Stimulated activated CD8-positive, alpha-beta memory T cell treated with anti-CD3 and anti-CD28 coated beads, Interleukin-15, amount 100 ng/mL, for 48 hours (primary cell): ENCODE measurements around the gene IRF7.
"Not testable (repeated sequence)": the region's sequence is repeated elsewhere in the genome, so short reads cannot be mapped to it uniquely, and the experiment has no call there.

Experiments used
- DNase-seq, 2 donors: peaks; one replicate each; pipeline ENCODE4 v3.0.0-alpha.2; 2020; ENCODE audit warnings: low read depth in 2 of 2

IRF7 gene

GRCh38 chr11:615504-616319 is at the start of gene IRF7:
TSS of gene IRF7 (minus strand) at chr11:615950. CDS start at chr11:615364, 586 bp downstream.
- DNase-seq: peak; percentile 76 to 82

DNA sequence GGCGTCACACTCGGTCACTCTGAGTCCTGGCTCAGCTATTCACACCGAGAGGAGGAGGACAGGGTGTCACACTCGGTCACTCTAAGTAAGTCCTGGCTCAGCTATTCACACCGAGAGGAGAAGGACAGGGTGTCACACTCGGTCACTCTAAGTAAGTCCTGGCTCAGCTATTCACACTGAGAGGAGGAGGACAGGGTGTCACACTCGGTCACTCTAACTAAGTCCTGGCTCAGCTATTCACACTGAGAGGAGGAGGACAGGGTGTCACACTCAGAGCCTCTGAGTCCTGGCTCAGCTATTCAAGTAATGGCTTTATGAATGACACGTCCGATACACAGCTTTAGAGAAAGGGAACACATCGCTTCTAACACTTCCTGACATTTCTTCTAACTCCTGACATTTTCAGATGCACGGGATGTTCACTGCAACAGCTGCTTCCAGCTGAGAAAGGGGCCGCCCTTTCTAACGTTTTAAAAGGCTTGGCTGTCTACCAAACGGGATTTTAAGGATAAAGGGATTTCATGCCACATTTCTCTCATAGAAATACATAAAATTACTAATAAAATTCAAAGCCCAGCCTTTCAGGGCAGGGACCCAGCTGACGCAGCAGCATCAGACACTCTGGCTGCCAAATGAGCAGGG is 49.4 kb upstream of the IRF7 start:
- no peak for DNase-seq

DNA sequence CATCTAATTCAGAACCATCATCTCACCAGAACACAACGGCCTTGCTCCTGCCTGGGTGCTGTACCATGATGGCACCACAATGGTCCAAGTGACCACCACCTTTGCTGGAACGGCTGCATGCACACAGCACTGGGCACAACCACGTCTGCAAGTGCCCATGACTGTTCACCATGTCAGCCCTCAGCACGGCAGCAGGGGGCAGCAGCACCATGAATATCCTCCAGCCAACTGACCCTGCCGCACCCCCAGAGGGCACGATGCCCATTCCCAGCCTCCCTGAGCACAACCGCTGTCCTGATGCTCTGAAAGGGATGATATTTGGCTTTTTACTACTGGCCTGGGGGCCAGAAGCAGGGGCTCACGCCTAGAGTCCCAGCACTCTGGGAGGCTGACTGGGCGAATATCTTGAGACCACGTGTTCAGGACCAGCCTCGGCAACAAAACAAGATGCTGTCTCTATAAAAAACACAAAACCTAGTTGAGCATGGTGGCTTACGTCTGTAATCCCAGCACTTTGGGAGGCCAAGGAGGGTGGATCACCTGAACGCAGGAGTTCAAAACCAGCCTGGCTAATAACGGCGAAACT is 47.0 kb upstream of the IRF7 start:
- no peak for DNase-seq

DNA sequence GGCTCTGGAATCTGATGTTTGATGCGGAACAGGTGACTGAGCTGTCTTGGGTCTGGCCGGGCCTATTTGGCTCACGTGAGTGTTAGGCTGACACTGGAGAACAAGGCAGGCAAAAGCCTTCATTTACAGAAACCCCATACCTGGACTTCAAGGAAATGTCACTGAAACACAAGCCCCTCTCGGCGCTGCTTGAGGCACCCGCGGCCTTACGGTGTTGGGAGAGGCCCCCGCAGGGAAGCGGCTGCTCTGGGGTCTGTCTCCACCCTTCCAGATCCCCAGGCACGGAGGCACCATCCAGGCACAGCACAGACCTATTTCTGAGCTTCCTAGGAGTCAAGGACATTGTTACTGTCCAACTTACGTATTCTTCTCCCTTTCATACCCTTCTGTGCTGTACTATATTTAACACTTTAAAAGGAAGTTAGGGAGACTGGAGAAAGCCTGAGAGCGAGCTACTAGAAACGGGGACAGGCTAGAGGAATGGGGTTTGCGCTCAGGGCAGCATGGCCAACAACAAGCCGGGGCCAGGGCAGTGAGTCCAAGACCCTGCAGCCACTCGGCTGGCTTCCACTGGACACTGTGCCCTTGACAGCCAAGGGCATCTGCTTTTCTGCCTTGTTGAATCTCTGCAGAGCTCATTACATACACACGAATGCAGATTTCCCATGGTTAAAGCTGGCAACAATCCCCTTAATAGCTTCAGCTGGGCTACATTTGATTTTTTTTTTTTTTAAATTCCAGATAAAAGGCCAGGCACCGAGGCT is 45.1 kb upstream of the IRF7 start:
- no peak for DNase-seq

DNA sequence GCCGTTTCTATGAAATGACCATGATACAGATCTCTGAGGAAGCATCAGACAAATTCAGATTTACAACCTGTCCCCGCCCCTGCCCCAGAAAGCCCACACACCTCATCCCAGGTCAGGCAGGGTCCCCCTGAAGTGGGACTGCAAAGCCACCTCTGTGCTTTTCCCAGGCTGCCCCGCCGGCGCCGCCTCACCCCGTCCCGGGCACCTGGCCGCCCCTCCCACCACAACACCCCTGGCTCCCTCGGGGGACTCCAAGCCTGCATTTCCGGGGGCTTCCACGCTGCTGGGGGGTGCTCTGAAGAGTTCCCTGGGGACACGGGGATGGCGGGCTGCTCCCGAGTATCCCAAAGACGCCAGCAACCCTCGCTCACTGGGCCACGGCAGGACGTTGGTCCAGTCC is 44.5 kb upstream of the IRF7 start:
- no peak for DNase-seq

DNA sequence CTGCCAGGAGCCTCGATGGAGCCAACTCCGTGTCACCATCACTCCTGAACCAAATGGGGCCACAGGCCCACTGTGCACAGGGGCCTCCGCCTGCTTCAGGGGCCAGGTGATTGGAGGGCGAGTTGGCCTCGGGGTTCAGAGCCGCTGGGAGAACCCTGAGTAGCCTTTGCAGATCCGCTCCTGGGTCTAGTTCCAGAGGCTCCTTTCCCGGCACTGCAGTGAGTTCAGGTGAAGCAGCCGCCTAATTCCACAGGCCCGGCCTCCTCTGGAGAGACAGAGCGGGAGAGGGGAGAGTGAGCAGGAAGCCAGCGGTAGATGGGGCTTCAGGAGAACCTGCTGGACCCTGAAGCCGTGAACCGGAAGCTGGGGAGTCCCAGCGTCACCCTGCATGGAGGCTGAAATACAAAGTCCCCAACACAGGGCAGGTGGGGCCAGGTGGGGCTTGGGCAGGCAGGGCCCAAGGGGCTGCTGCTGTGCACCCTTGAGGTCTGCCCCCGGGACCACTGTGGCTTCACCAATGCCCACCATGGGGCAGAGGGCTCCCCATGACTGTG is 43.9 kb upstream of the IRF7 start:
- no peak for DNase-seq

DNA sequence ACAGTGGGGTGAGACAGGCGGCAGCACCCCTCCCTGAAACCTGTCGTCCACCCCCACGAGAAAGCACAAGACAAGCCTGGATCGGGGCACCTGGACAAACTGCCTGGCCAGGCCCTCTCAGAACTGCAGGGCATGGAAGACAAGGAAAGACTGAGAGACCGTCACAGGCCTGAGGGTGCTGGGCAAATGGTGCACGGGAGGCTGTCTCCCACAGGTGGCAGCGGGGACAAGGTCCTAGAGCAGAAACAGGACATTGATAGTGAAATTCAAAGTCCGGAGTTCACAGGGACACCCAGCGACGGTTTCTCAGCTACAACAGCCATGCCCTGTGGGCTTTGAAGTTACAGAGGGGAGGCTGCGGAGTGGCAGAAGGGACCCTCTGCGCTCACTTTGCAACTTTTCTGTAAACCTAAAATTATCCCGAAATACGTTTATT is 42.0 kb upstream of the IRF7 start:
- DNase-seq: no peak

- no peak for DNase-seq
Measured at GRCh38 chr11:656866-657265, 41.1 kb upstream of the IRF7 start.

DNA sequence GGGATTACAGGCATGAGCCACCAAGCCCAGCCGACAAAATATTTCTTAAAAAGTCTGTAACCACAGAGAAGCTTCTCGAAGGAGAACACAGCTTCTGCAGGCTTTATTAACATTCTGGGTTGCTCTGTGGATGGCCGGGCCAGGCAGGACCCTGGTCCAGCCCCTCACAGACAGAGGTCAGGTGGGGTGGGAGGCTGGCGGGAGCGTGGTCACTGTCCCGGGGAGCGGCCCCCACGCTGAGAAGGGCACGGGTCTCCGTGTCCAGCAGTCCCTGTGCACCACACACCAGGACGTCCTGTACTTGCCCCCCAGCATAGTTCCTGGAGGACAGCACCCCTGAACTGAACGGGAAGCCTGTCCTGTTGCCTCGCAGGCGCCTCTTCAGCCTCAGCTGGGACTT is 40.7 kb upstream of the IRF7 start:
- DNase-seq: no peak

GRCh38 chr11:655036-655726 is 39.4 kb upstream of the IRF7 start:
- no peak for DNase-seq

- DNase-seq: not testable (repeated sequence)
Measured at GRCh38 chr11:654444-654843, 38.7 kb upstream of the IRF7 start.

DNA sequence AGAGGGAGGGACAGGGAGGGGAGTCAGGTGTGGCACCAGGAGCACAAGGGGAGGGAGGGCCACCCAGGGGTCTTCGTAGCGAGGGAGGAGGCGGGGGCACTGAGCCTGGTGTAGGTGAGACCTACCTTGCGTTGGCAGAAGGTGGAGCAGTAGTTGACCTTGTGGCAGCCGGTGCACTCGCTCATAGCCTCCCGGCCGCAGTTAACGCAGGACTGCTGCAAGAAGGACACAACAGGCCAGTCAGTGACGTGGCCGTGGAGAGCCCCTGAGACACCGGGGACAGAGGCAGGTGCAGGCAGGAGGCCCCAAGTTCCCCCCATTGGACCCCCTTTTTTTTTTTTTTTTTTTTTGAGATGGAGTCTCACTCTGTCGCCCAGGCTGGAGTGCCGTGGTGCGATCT is 38.1 kb upstream of the IRF7 start:
- DNase-seq: no peak

DNA sequence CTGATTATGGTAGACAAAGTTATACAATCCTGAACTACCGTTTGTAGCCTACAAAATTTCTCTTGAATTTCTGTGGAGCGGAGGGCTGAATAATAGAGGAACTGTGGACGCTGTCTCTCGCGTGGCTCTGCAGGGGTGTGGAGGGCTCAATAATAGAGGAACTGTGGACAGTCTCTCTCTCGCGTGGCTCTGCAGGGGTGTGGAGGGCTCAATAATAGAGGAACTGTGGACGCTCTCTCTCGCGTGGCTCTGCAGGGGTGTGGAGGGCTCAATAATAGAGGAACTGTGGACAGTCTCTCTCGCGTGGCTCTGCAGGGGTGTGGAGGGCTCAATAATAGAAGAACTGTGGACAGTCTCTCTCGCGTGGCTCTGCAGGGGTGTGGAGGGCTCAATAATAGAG is 37.4 kb upstream of the IRF7 start:
- DNase-seq: not testable (repeated sequence)

DNA sequence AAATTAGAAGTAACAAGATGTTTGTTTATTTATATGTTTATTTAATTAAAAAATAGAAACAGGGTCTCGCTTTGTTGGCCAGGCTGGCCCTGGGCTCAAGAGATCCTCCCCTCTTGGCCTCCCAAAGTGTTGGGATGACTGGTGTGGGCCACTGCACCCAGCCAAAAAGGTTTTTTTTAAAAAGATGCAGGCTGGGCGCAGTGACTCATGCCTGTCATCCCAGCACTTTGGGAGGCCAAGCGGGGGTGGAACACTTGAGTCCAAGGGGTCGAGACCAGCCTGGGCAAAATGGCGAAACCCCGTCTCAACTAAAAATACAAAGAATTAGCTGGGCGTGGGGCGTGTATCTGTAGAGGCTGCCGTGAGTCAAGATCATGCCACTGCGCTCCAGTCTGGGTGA is 34.7 kb upstream of the IRF7 start:
- DNase-seq: no peak

- not testable (repeated sequence) for DNase-seq
Measured at GRCh38 chr11:647672-648158, 32.0 kb upstream of the IRF7 start.

DNA sequence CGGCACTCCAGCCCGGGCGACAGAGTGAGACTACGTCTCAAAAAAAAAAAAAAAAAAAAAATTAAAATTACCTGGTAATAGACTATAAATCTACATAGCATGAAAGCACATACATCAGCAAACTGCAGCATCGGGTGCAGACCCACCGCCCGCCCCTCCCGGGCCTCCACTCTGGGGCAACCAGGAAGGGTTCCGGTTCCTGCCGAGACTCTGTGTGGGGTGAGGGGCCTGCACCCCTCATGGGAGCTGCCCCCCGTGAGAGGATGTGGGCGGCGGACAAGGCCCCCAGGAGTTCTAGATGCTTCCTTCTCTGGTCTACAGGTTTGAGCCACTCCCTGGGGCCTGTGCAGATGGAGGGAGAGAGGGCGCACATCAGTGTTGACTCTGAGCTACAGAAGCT is 30.5 kb upstream of the IRF7 start:
- no peak for DNase-seq

GRCh38 chr11:645536-645935 is 29.8 kb upstream of the IRF7 start:
- no peak for DNase-seq

GRCh38 chr11:643849-644738 is 28.3 kb upstream of the IRF7 start:
- DNase-seq: no peak

DNA sequence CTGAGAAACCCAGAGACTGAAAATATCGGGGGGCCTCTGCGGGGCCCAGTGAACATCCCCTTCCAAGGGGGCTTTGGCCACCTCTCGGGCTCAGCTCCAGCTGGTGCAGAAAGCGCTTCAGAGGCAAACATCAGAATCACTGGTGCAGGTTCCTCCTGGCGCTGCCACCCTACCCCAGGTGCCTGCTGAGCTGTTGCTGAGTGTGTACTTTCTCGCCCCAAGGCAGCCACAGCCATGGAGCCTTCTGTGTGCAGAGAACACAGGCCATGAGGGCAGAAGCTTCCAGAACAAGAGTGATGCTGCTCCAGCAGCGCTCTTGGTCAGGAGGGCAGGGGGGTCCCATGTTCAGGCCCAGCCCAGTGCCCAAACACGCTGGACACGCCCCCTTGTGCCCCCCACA is 27.6 kb upstream of the IRF7 start:
- no peak for DNase-seq

DNA sequence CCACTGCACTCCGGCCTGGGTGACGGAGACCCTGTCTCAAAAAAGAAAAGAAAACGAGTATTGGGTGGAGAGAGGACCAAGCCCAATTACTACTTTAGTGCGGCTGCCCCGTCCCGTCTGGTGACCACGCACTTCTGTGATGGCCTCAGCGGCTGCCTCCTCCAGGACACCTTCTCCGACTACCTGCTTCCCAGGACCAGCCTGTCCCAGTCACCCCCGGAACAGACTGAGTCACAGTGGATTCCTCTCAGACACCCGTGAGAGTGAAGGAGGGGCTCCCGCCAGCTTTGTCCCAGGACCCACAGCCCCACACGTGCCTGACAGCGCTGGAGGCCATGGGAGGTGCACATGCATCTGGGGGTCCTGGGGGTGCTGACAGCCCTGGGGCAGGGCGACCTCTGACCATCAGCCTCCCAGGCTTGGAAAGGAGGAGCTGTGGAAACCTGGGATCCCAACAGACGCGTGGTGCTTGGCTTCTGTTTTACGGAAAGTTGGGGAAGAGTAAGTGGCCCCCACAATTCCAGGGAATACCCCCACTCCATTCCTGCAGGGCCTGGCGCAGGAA is 26.1 kb upstream of the IRF7 start:
- DNase-seq: no peak
